IPS-NIHi7 (cell line): ENCODE results near the gene SFXN5.

Experiments used
- DNase-seq: peaks from one replicate; pipeline ENCODE4 v3.0.0; 2012; ENCODE audit warnings: mixed read lengths; ENCODE audit errors: extremely low spot score

Gene SFXN5

DNA sequence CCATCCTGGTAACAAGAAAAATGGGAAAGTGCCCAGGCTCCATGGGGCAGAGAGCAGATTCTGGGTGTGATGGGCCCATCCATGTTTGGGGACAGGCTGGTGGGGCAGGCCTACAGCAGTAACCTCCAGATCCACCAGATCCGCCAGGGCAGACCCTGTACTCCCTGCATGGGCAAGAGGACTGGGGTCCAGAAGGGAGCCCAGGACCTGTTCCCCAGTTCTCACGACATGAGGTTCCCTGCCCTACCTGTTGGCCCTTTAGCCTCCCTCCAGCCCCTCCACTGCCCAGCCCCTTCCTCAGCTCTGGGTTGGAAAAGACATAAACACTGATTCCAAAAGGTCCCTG, 115.5 kb downstream of the SFXN5 start:
- DNase-seq = no peak

GRCh38 chr2:72955228-72956049, 116.1 kb downstream of the SFXN5 start:
- no peak for DNase-seq

- no peak for DNase-seq
Observed at GRCh38 chr2:72954376-72955227, 116.9 kb downstream of the SFXN5 start.

DNA sequence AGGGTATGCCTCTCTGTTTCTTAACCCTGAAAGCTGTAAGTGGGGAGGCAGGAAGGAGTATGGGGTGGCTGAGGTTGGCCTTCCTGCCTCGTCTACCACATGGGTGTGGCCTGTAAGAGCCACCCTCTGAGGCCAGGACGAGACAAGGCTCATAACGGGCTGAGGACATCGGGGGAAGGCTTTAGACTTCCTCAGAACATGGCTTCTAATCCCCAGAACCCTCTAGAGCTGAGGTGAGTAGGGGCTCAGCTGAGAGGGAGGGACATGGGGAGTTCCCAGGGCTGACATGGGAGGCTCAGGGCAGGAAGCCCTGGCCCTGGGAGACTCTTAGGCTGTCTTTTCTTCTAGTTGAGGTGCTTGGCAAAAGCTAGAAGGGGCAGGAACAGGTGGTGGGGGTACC, 117.5 kb downstream of the SFXN5 start:
- DNase-seq = no peak

GRCh38 chr2:72953528-72953927, 118.0 kb downstream of the SFXN5 start:
- no peak for DNase-seq

GRCh38 chr2:72952961-72953360, 118.6 kb downstream of the SFXN5 start:
- no peak for DNase-seq

- peak; percentile 50 for DNase-seq
Observed at GRCh38 chr2:72952110-72952823, 119.2 kb downstream of the SFXN5 start.

DNA sequence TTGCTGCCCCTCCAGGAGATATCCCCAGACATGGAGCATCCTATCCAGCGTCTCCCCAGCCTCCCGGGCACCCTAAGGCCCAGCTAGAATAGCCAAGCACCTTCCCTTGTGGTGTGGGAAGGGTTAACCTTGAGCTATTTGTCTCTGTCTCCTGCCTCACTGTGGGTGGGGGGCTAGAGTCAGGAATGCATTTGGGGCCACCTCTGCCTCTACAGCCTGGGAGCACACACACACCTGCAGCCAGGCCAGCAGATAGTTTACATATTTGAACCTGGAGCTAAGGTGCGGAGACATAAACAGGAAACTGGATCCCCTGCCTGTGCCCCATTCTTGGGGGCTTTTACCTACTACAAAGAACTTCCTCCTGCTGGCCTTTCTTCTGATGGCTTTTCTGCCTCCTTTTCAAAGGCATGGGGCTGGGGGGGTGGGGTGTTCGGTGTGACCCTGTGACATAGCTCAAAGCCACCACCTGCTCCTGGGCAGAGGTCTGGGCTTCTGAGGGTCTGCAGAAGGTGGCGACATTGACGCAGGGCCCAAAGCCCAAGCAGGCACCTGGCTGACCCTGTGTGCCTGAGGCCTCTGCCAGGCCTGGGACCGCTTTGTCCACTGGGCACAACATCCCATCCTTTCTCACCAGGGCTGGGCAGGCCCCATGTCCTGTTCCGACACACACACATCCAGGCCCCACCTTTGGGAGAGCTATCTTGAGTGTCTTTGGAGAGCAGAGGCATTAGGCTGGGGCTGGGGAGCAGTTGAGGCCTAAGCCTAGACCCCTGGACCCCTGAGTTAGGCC, 120.0 kb downstream of the SFXN5 start:
- DNase-seq = peak; percentile 85

GRCh38 chr2:72950558-72951255, 120.8 kb downstream of the SFXN5 start:
- DNase-seq = peak; percentile 38

DNA sequence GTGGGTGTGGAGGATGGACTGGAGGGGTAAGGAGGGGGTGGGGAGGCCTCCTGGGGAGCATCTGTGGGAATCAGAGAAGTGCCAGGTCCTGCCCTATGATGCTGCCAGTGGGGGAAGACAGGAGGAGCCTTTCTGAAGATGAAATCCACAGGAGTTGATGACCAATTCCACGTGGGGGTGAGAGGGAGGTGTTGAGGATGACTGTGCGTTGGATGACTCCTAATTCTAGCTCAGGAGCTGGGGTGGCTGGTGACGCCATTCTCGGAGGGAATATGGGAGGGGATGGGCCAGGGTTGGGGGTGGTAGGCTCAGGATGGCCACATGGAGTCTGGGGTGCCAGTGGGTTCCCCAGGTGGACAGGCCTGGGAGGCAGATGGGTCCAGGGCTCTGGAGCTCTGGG, 121.9 kb downstream of the SFXN5 start:
- no peak for DNase-seq

GRCh38 chr2:72949045-72949444, 122.5 kb downstream of the SFXN5 start:
- DNase-seq = no peak

GRCh38 chr2:72947952-72948830, 123.3 kb downstream of the SFXN5 start:
- no peak for DNase-seq

GRCh38 chr2:72946466-72946865, 125.0 kb downstream of the SFXN5 start:
- no peak for DNase-seq

- no peak for DNase-seq
Observed at GRCh38 chr2:72945450-72946019, 126.0 kb downstream of the SFXN5 start.

DNA sequence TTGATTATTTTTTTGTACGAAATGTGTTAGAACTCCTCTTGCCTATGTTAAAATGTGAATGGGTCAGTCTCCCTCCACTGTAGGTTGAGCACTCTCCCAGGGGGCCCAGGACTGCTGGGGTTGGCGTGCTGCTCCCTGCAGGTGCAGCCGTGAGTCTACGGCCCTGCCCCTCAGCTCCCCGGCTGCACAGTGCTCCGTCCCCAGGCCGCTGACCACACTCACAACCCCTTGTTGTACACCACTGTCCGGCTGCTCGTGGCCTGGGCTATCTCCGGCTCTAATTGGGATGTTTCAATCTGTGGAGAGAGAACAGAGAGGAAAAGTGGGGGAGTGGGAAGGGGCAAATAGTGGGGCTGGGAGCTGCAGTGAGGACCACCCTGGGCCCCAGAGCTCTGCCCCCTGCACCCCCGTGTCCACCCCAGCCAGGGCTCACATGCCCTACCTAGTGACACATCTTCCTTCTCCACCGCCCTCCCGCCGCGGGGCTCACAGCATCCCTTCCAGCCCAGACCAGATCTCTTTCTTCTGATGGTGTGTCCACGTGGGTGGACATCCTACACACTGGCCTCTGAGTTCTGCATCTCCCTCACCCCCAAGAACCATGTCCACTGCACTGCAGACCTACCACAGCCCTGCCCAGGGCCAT, 126.6 kb downstream of the SFXN5 start:
- DNase-seq = no peak

GRCh38 chr2:72943540-72944395, 127.7 kb downstream of the SFXN5 start:
- no peak for DNase-seq

GRCh38 chr2:72942881-72943418, 128.6 kb downstream of the SFXN5 start:
- no peak for DNase-seq

DNA sequence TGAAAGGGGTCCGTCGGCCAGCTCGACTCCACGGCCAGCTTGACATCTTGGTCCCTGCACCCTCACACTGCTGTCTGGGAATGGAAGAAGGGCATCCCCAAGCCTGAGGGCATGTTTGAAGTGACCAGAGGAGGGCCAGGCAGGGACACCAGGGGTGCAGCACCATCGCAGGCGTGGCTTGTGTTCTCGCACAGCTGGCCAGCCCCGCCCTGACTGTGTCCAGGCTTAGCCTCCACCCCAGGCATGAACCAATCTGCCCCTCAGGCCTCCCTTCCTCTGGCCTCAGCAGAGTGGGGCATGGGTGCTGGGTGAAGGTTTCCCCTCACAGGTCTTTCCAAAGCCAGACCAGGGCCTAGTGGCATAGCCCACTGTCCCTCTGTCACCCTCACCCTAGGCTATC, 129.2 kb downstream of the SFXN5 start:
- DNase-seq = no peak
